ENCODE results near the gene PARM1.

PARM1 gene

DNA sequence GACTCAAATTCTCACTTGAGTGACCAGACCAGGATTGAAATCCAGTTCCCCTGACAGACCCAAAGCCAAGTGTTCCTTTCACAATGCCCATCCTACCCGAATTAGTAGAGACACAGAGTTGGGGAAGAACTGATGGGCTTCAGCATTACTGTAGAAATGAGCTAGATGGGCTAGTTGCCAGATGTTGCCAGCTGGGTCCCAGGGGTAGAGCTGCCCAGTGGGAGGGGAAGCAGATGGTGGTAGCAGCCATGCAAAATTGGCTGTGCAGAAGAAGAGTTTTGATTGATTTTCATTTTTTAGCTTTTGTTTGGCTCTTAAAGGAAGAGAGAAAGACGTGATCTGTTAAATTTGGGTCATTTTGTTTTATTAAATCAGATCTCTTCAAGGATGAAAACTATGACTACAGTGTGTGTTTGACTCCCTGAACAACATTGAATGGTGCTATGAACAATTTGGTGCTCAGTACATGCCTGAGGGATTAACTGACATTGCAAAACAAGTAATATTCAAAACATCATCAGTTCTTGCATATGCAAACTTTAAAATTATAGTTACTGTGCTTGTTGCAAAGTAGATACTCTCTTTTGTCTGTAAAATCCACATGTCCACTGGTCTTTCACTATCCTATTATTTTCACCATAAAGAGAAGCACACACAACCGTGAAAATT lies 86.0 kb downstream of the PARM1 start:
- Mint-ChIP-seq H3K9me3 (no peaks in the 10 kb centered on the region), H3K36me3 (ENCODE audit: low read depth) (no peaks in the 10 kb centered on the region), H3K4me3 (no peak overlapping the region), H3K27me3 (no peaks in the 10 kb centered on the region), H3K27ac (no peak overlapping the region), H3K4me1 (ENCODE audit: low read depth) (no peaks in the 10 kb centered on the region)

- no peaks in the 10 kb centered on the region for H3K9me3 Mint-ChIP-seq
- H3K36me3 Mint-ChIP-seq (ENCODE audit: low read depth) = no peaks in the 10 kb centered on the region
- no peaks in the 10 kb centered on the region for H3K4me1 Mint-ChIP-seq (ENCODE audit: low read depth)
- no peak overlapping the region for H3K27ac Mint-ChIP-seq
- H3K27me3 Mint-ChIP-seq = no peaks in the 10 kb centered on the region
- no peak overlapping the region for H3K4me3 Mint-ChIP-seq
These were observed 92.5 kb downstream of the PARM1 start for GRCh38 chr4:75025431-75025830.

DNA sequence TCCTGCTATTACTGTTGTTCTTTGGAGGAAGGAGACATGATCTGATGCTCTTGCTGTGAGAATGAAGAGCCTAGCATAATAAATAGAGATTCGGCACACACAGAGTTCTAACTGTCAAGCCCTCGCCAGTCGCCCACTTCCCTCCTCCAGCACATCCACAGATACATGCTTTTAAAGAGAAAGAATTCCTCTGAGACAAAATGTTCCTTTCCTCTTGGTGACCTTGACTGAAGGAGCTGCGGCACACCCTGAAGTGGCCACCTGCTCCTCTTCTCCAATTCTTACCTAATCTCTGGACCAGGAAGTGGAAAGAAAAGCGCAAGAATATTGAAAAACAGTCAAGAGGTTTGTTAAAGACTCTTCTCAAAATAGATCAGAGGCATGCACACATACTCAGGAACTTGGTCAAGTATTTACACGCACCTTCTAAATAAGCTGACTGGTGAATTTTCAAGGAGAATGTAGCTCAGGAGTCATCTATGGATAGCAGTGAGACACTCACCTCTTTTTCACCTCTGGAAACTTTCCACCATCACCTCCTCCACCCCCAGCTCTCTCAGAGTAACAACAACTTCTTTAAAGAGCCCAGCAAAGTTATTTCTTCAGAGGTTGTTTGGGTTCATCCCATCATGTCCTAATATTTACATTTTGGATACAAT lies 95.4 kb downstream of the PARM1 start:
- Mint-ChIP-seq H3K4me1 (ENCODE audit: low read depth) (no peaks in the 10 kb centered on the region), H3K36me3 (ENCODE audit: low read depth) (no peaks in the 10 kb centered on the region), H3K9me3 (no peaks in the 10 kb centered on the region), H3K27ac (no peak overlapping the region), H3K27me3 (no peaks in the 10 kb centered on the region), H3K4me3 (no peak overlapping the region)

- H3K9me3 Mint-ChIP-seq = no peaks in the 10 kb centered on the region
- H3K27ac Mint-ChIP-seq = no peak overlapping the region
- H3K36me3 Mint-ChIP-seq (ENCODE audit: low read depth) = no peaks in the 10 kb centered on the region
- no peaks in the 10 kb centered on the region for H3K27me3 Mint-ChIP-seq
- H3K4me3 Mint-ChIP-seq = no peak overlapping the region
- H3K4me1 Mint-ChIP-seq (ENCODE audit: low read depth) = no peaks in the 10 kb centered on the region
These were observed 97.1 kb downstream of the PARM1 start for GRCh38 chr4:75030028-75030427.

- no peaks in the 10 kb centered on the region for H3K4me1 Mint-ChIP-seq (ENCODE audit: low read depth)
- H3K36me3 Mint-ChIP-seq (ENCODE audit: low read depth) = no peaks in the 10 kb centered on the region
- no peak overlapping the region for H3K4me3 Mint-ChIP-seq
- H3K27ac Mint-ChIP-seq = no peak overlapping the region
- no peaks in the 10 kb centered on the region for H3K9me3 Mint-ChIP-seq
- H3K27me3 Mint-ChIP-seq = no peaks in the 10 kb centered on the region
These were observed 97.8 kb downstream of the PARM1 start for GRCh38 chr4:75030649-75031235.

- Mint-ChIP-seq H3K4me3 (no peak overlapping the region), H3K27ac (no peak overlapping the region), H3K36me3 (ENCODE audit: low read depth) (no peaks in the 10 kb centered on the region), H3K9me3 (no peaks in the 10 kb centered on the region), H3K27me3 (no peaks in the 10 kb centered on the region), H3K4me1 (ENCODE audit: low read depth) (no peaks in the 10 kb centered on the region)
These were observed 98.9 kb downstream of the PARM1 start for GRCh38 chr4:75031775-75032174.

GRCh38 chr4:75034523-75034922 lies 101.6 kb downstream of the PARM1 start:
- Mint-ChIP-seq H3K9me3 (no peaks in the 10 kb centered on the region), H3K4me1 (ENCODE audit: low read depth) (no peaks in the 10 kb centered on the region), H3K27ac (no peak overlapping the region), H3K27me3 (no peaks in the 10 kb centered on the region), H3K36me3 (ENCODE audit: low read depth) (no peaks in the 10 kb centered on the region), H3K4me3 (no peak overlapping the region)

GRCh38 chr4:75035321-75035720 lies 102.4 kb downstream of the PARM1 start:
- Mint-ChIP-seq H3K36me3 (ENCODE audit: low read depth) (no peaks in the 10 kb centered on the region), H3K9me3 (peaks cover 4% of the 10 kb centered on the region), H3K4me3 (no peak overlapping the region), H3K4me1 (ENCODE audit: low read depth) (no peaks in the 10 kb centered on the region), H3K27ac (no peak overlapping the region), H3K27me3 (no peaks in the 10 kb centered on the region)

GRCh38 chr4:75036046-75036830 lies 103.3 kb downstream of the PARM1 start:
- H3K9me3 Mint-ChIP-seq = peaks cover 4% of the 10 kb centered on the region
- no peaks in the 10 kb centered on the region for H3K4me1 Mint-ChIP-seq (ENCODE audit: low read depth)
- peak overlapping the region; percentile 34 for H3K27ac Mint-ChIP-seq
- no peak overlapping the region for H3K4me3 Mint-ChIP-seq
- no peaks in the 10 kb centered on the region for H3K36me3 Mint-ChIP-seq (ENCODE audit: low read depth)
- H3K27me3 Mint-ChIP-seq = no peaks in the 10 kb centered on the region

- no peaks in the 10 kb centered on the region for H3K27me3 Mint-ChIP-seq
- no peak overlapping the region for H3K27ac Mint-ChIP-seq
- H3K36me3 Mint-ChIP-seq (ENCODE audit: low read depth) = no peaks in the 10 kb centered on the region
- H3K4me3 Mint-ChIP-seq = no peak overlapping the region
- peaks cover 4% of the 10 kb centered on the region for H3K9me3 Mint-ChIP-seq
- no peaks in the 10 kb centered on the region for H3K4me1 Mint-ChIP-seq (ENCODE audit: low read depth)
These were observed 104.3 kb downstream of the PARM1 start for GRCh38 chr4:75037252-75037651.

DNA sequence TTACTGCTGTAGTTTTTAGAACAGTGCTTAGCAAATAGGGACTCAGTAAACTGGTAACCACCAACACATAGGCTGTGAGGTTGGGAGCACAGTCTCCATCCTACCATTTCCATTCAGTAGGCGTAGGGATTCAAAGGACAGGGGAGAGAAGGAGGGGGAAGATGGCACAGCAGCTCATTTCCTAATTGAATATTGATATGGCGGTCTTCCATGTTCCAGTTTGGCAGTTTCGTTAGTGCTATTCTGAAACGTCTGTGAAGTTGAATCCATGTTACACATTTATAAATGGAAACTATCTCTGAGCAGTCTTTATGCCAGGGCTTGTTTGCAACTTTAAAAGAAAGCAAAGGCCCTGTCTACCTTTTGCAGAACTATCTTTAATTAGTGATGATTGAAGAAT lies 105.5 kb downstream of the PARM1 start:
- Mint-ChIP-seq H3K4me3 (no peak overlapping the region), H3K27ac (no peak overlapping the region), H3K36me3 (ENCODE audit: low read depth) (no peaks in the 10 kb centered on the region), H3K27me3 (no peaks in the 10 kb centered on the region), H3K4me1 (ENCODE audit: low read depth) (no peaks in the 10 kb centered on the region), H3K9me3 (peaks cover 4% of the 10 kb centered on the region)

GRCh38 chr4:75040703-75041102 lies 107.8 kb downstream of the PARM1 start:
- H3K4me3 Mint-ChIP-seq = no peak overlapping the region
- H3K36me3 Mint-ChIP-seq (ENCODE audit: low read depth) = no peaks in the 10 kb centered on the region
- H3K27ac Mint-ChIP-seq = no peak overlapping the region
- H3K27me3 Mint-ChIP-seq = no peaks in the 10 kb centered on the region
- peaks cover 4% of the 10 kb centered on the region for H3K9me3 Mint-ChIP-seq
- no peaks in the 10 kb centered on the region for H3K4me1 Mint-ChIP-seq (ENCODE audit: low read depth)

DNA sequence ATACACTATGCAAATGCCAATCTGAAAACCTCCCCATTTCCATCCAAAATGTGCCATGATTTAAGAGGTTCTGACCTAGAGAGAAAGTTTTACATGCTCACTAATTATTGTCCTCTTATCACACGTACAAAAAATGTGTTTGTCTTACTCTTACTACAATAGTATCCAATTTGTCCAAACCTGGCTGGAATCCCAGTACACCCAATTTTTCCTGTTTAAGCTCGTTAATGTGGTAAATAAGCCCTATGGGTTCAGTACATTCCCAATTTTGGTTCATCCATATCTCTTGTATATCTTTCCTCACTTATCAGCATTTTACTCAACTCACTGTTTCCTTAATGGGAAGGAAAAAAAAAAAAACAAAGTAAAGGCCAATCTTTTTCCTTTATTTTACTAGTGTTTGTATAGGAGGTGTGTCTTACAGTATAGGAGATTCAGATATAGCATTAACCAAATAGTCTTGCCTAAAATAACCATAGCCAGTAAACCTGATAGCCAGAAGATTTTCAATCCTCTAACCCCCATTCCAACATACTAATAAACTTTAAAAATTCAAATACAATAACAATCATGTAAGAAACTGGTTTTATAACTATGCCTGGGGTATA lies 109.8 kb downstream of the PARM1 start:
- no peak overlapping the region for H3K27ac Mint-ChIP-seq
- H3K27me3 Mint-ChIP-seq = no peaks in the 10 kb centered on the region
- peaks cover 4% of the 10 kb centered on the region for H3K9me3 Mint-ChIP-seq
- no peak overlapping the region for H3K4me3 Mint-ChIP-seq
- no peaks in the 10 kb centered on the region for H3K36me3 Mint-ChIP-seq (ENCODE audit: low read depth)
- no peaks in the 10 kb centered on the region for H3K4me1 Mint-ChIP-seq (ENCODE audit: low read depth)

- Mint-ChIP-seq H3K4me1 (ENCODE audit: low read depth) (no peaks in the 10 kb centered on the region), H3K27ac (no peak overlapping the region), H3K27me3 (no peaks in the 10 kb centered on the region), H3K9me3 (no peaks in the 10 kb centered on the region), H3K4me3 (no peak overlapping the region), H3K36me3 (ENCODE audit: low read depth) (no peaks in the 10 kb centered on the region)
These were observed 113.3 kb downstream of the PARM1 start for GRCh38 chr4:75046226-75046625.

- H3K36me3 Mint-ChIP-seq (ENCODE audit: low read depth) = no peaks in the 10 kb centered on the region
- no peaks in the 10 kb centered on the region for H3K9me3 Mint-ChIP-seq
- no peaks in the 10 kb centered on the region for H3K4me1 Mint-ChIP-seq (ENCODE audit: low read depth)
- H3K27ac Mint-ChIP-seq = no peak overlapping the region
- H3K4me3 Mint-ChIP-seq = no peak overlapping the region
- H3K27me3 Mint-ChIP-seq = no peaks in the 10 kb centered on the region
These were observed 113.7 kb downstream of the PARM1 start for GRCh38 chr4:75046641-75047040.
